ENCODE data around the gene FYN. TPM values are rescaled to one million over a fixed set of nuclear protein-coding genes. Genes with fewer than 3 reads are reported as not detected.

Gene FYN
- 10 to 100 TPM; 11.3 to 21.5 TPM for total RNA-seq

- H3K4me3 ChIP-seq: peak within 1 kb of the TSS; percentile 42
- H3K27ac ChIP-seq: peak within 1 kb of the TSS; percentile 39
- DNase-seq: peak; percentile 97
- H3K9ac ChIP-seq (ENCODE audit: low read depth in 2 of 2, low read length in 2 of 2): peak within 1 kb of the TSS in 1 of 2 donors; percentile 75
- no peaks in the 10 kb centered on the region for H3K36me3 ChIP-seq
- no peak for TF ChIP-seq CTCF (IDR thresholded peaks at IDR 0.05)
- intact Hi-C loops (cut with DNase I): loop anchor here (10.0 kb wide), 1 partner anchor 159 kb away; no protein-coding TSS in a partner anchor
- H3K27me3 ChIP-seq: peaks cover 19% of the 10 kb centered on the region
- H3K4me1 ChIP-seq: no peaks in the 10 kb centered on the region
- no peaks in the 10 kb centered on the region for H3K9me3 ChIP-seq
These were observed at the start of gene FYN for GRCh38 chr6:111873178-111874024. TSS of gene FYN (minus strand) at chr6:111873452. CDS start at chr6:111720051, 153,401 bp downstream.

- no peaks in the 10 kb centered on the region for H3K9me3 ChIP-seq
These were observed 49.4 kb upstream of the FYN start for GRCh38 chr6:111922454-111923297.

GRCh38 chr6:111921103-111921502 lies 47.9 kb upstream of the FYN start:
- intact Hi-C loops (cut with DNase I): no loop called here
- no peaks in the 10 kb centered on the region for H3K27me3 ChIP-seq
- no peak overlapping the region for H3K4me3 ChIP-seq
- H3K27ac ChIP-seq: no peak overlapping the region
- H3K9ac ChIP-seq (ENCODE audit: low read depth in 2 of 2, low read length in 2 of 2): no peak overlapping the region
- H3K9me3 ChIP-seq: no peaks in the 10 kb centered on the region
- no peak for TF ChIP-seq CTCF (IDR thresholded peaks at IDR 0.05)
- H3K4me1 ChIP-seq: no peaks in the 10 kb centered on the region
- no peak for DNase-seq
- H3K36me3 ChIP-seq: no peaks in the 10 kb centered on the region

More at GRCh38 chr6:111922454-111923297, 49.4 kb upstream of the FYN start:
- H3K36me3 ChIP-seq: no peaks in the 10 kb centered on the region
- no peak overlapping the region for H3K4me3 ChIP-seq
- no peaks in the 10 kb centered on the region for H3K27me3 ChIP-seq
- H3K9ac ChIP-seq (ENCODE audit: low read depth in 2 of 2, low read length in 2 of 2): no peak overlapping the region
- no peak overlapping the region for H3K27ac ChIP-seq
- no peak for TF ChIP-seq CTCF (IDR thresholded peaks at IDR 0.05)
- intact Hi-C loops (cut with DNase I): no loop called here
- no peak for DNase-seq
- H3K4me1 ChIP-seq: no peaks in the 10 kb centered on the region

- intact Hi-C loops (cut with DNase I): no loop called here
- DNase-seq: no peak
- TF ChIP-seq CTCF (IDR thresholded peaks at IDR 0.05): no peak
- Histone ChIP-seq H3K36me3 (no peaks in the 10 kb centered on the region), H3K9me3 (no peaks in the 10 kb centered on the region), H3K4me3 (no peak overlapping the region), H3K4me1 (no peaks in the 10 kb centered on the region), H3K9ac (ENCODE audit: low read depth in 2 of 2, low read length in 2 of 2) (no peak overlapping the region), H3K27ac (no peak overlapping the region), H3K27me3 (no peaks in the 10 kb centered on the region)
These were observed 47.3 kb upstream of the FYN start for GRCh38 chr6:111920578-111920977.

GRCh38 chr6:111918825-111919224 lies 45.6 kb upstream of the FYN start:
- intact Hi-C loops (cut with DNase I): no loop called here
- H3K9me3 ChIP-seq: no peaks in the 10 kb centered on the region
- H3K9ac ChIP-seq (ENCODE audit: low read depth in 2 of 2, low read length in 2 of 2): no peak overlapping the region
- no peak for DNase-seq
- no peak overlapping the region for H3K4me3 ChIP-seq
- TF ChIP-seq CTCF (IDR thresholded peaks at IDR 0.05): no peak
- no peak overlapping the region for H3K27ac ChIP-seq
- no peaks in the 10 kb centered on the region for H3K36me3 ChIP-seq
- H3K4me1 ChIP-seq: no peaks in the 10 kb centered on the region
- no peaks in the 10 kb centered on the region for H3K27me3 ChIP-seq
